AG04450 (cell line): Measurements from ENCODE around the gene RPUSD3. TPM values are rescaled to one million over a fixed set of nuclear protein-coding genes. Genes with fewer than 3 reads are reported as not detected.

Experiments
- CTCF ChIA-PET: fragments of 300-600, 350-600 bp; formaldehyde crosslinking; extraction: SDS; loops from one replicate; lab custom pipeline; 2022; ENCODE audit warnings: antibody characterized with exemption, inconsistent platforms; lab: Charles Lee
- POLR2A ChIA-PET: fragments of 350-600 bp; formaldehyde crosslinking; extraction: SDS; loops from one replicate; lab custom pipeline; 2021; ENCODE audit warnings: antibody characterized with exemption, inconsistent platforms; lab: Yijun Ruan, JAX
- DNase-seq: peaks from one replicate; pipeline ENCODE4 v3.0.0-alpha.2; 2011; ENCODE audit warnings: low read depth, low spot score
- H3K27ac ChIP-seq: one replicate; pipeline ENCODE4 v1.5.1; 2012; ENCODE audit warnings: low read depth, low read length, control low read depth
- H3K27me3 ChIP-seq: one replicate; pipeline ENCODE4 v1.6.0; 2012; ENCODE audit warnings: low read length; ENCODE audit not compliant: control insufficient read depth, insufficient read depth
- H3K4me3 ChIP-seq: 2 replicates; pipeline ENCODE4 v1.5.1; 2011; ENCODE audit warnings: mild to moderate bottlenecking, low read depth, low read length, control low read depth
- H3K9me3 ChIP-seq: 2 replicates; pipeline ENCODE4 v1.5.1; 2012; ENCODE audit warnings: low read length; ENCODE audit not compliant: control insufficient read depth, insufficient read depth
- CTCF ChIP-seq: IDR thresholded peaks from 2 replicates; pipeline ENCODE4 v1.5.1; 2011; ENCODE audit warnings: low read depth, low read length, control low read depth, inconsistent platforms
- polyA plus RNA-seq: library from polyadenylated mRNA; depleted of rRNA; stranded (reverse); fragments of >200 nt; gene quantifications from 2 replicates; pipeline ENCODE4 v1.2.3, GENCODE V29; 2011

Gene RPUSD3
- polyA plus RNA-seq, 1 experiment = 29.0 TPM

DNA sequence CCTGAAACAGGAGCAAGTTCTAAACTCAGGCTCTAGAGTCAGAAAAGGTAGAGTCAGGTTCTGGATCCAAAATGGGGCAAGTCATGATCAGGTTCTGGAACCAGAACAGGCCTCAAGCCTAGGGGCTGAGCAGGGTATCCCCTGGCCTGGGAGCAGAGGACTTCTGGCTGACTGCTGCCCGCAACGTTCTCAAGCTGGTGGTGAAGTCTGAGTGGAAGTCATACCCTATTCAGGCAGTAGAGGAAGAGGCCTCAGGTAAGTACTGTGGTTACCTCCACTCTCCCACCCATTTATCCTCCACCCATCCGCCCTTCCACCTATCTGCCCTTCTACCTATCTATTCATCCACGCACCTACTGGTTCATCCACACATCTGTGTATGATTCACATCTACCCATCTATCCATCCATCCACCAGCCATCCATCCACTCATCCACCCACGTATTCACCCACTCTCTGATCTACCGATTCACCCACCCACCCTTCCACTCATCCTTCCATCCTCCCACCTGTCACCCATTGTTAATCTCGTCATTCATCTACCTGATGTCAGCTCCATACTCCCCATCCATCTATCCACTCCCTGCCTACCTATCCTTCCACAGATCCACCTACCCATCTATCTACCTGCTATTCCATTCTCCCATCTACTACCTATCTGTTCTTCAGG is 25.0 kb downstream of the RPUSD3 start:
- ChIA-PET POLR2A (interaction anchor here (0.7 kb wide), 2 partner anchors 14 to 38 kb away, joined by 3 to 4 read pairs; no protein-coding TSS in a partner anchor), CTCF (interaction anchor here (0.6 kb wide), 1 partner anchor 17 kb away, joined by 6 read pairs; no protein-coding TSS in a partner anchor)
- TF ChIP-seq CTCF = no peak
- no peaks in the 10 kb centered on the region for H3K9me3 ChIP-seq
- H3K27me3 ChIP-seq = no peaks in the 10 kb centered on the region
- no peak overlapping the region for H3K27ac ChIP-seq
- no peak for DNase-seq
- no peak overlapping the region for H3K4me3 ChIP-seq

DNA sequence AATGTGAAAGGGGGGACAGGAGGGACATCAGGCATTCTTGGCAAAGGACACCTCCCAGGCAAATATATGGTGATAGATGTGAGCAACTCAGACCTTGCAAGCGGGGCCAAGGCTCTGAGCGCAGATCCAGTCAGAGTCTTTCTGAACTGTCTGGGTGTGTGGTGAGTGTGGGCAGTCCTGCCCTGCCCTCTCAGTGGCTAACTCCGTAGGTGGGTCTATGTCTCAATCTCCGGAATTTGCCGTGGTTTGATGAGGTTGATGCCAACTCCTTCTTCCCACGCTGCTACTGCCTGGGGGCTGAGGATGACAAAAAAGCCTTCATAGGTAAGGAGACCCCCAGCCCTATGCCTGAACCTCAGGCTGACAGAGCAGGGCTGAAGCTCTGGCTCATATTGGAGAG is 26.4 kb downstream of the RPUSD3 start:
- no peaks in the 10 kb centered on the region for H3K27me3 ChIP-seq
- CTCF ChIA-PET = no interaction called here
- DNase-seq = no peak

DNA sequence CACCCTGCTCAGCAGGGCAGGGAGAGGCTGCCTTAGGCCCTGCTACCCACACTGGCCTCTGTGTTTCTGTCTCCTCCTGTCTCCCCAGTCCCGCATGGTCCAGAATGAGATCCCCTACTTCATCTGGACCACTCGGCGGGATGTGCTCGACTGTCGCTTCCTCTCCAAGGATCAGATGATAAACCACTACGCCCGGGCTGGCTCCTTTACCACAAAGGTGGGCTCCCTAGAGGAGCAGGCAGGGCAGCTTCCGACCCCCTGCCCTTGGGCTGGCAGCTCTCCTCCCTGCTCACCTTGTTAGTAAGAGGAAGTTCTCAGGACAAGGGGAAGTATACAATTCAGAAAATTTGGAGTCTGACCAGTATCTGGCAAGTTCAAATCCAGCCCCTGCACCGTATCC is 27.8 kb downstream of the RPUSD3 start:
- Histone ChIP-seq H3K27me3 (no peaks in the 10 kb centered on the region), H3K9me3 (no peaks in the 10 kb centered on the region), H3K27ac (no peak overlapping the region), H3K4me3 (no peak overlapping the region)
- ChIA-PET CTCF (no interaction called here), POLR2A (interaction anchor here (0.8 kb wide), 1 partner anchor 12 kb away, joined by 3 read pairs; no protein-coding TSS in a partner anchor)
- no peak for TF ChIP-seq CTCF
- no peak for DNase-seq

More for the DNA sequence above, 26.4 kb downstream of the RPUSD3 start:
- no peak for TF ChIP-seq CTCF
- Histone ChIP-seq H3K27ac (no peak overlapping the region), H3K4me3 (no peak overlapping the region), H3K9me3 (no peaks in the 10 kb centered on the region)
- POLR2A ChIA-PET = interaction anchor here (0.8 kb wide), 1 partner anchor 35 kb away, joined by 3 read pairs; no protein-coding TSS in a partner anchor

GRCh38 chr3:9812870-9813483 is 30.8 kb downstream of the RPUSD3 start:
- CTCF ChIA-PET = no interaction called here

More at GRCh38 chr3:9812870-9813483, 30.8 kb downstream of the RPUSD3 start:
- no peak overlapping the region for H3K27ac ChIP-seq
- DNase-seq = no peak
- POLR2A ChIA-PET = interaction anchor here (0.5 kb wide), 1 partner anchor 48 kb away, joined by 8 read pairs; no protein-coding TSS in a partner anchor
- no peaks in the 10 kb centered on the region for H3K27me3 ChIP-seq
- TF ChIP-seq CTCF = no peak
- no peak overlapping the region for H3K4me3 ChIP-seq
- H3K9me3 ChIP-seq = no peaks in the 10 kb centered on the region
